Colonic mucosa (tissue), 4 donors: Measurements from ENCODE around the gene RASSF10. TPM values are rescaled to one million over a fixed set of nuclear protein-coding genes. Genes with fewer than 3 reads are reported as not detected.

Experiments used
- DNase-seq: peaks from one replicate; pipeline ENCODE4 v3.0.0-alpha.2; 2020
- H3K27ac ChIP-seq: fragments of 200-600 bp; one replicate; pipeline ENCODE4 v1.8.0; 2021
- H3K27me3 ChIP-seq: fragments of 200-600 bp; one replicate; pipeline ENCODE4 v1.8.0; 2021
- H3K36me3 ChIP-seq: fragments of 200-600 bp; one replicate; pipeline ENCODE4 v1.8.0; 2021
- H3K4me1 ChIP-seq: fragments of 200-600 bp; one replicate; pipeline ENCODE4 v1.8.0; 2021; ENCODE audit warnings: mild to moderate bottlenecking
- H3K4me3 ChIP-seq: fragments of 200-600 bp; one replicate; pipeline ENCODE4 v1.8.0; 2021
- H3K9ac ChIP-seq, 2 donors: one replicate each; pipeline ENCODE4 v1.7.0; 2013; ENCODE audit warnings: control low read depth in 2 of 2, low read depth in 2 of 2, low read length in 2 of 2
- H3K9me3 ChIP-seq: fragments of 200-600 bp; one replicate; pipeline ENCODE4 v1.8.0; 2021
- intact Hi-C: fragments of 100-400 bp; cut with DNase I; formaldehyde crosslinking; loops from one replicate; pipeline ENCODE4 v1.14.1; 2022
- total RNA-seq, 2 donors: library from RNA; stranded (reverse); fragmentation: NEBNext Ultra II Directional in 1 of 2; extraction: Animal tissue kit (Norgen Biotek cat#: 25700) in 1 of 2; gene quantifications; one replicate each; pipeline ENCODE4 v1.2.1, GENCODE V29; 2021
- TF ChIP-seq, protein P1 (sequence below): fragments of 200-600 bp; IDR thresholded peaks from one replicate; pipeline ENCODE4 v1.8.0; 2022; ENCODE audit warnings: antibody characterized with exemption, mild to moderate bottlenecking
- donor health status: healthy.
- donor health status: DM: no; HTN: no; CAD: no.
- donor health status: DM: no; HTN: no; CAD: no.

The RASSF10 gene
- total RNA-seq, 2 donors from 2014 or later: 1.4 to 4.7 TPM

DNA sequence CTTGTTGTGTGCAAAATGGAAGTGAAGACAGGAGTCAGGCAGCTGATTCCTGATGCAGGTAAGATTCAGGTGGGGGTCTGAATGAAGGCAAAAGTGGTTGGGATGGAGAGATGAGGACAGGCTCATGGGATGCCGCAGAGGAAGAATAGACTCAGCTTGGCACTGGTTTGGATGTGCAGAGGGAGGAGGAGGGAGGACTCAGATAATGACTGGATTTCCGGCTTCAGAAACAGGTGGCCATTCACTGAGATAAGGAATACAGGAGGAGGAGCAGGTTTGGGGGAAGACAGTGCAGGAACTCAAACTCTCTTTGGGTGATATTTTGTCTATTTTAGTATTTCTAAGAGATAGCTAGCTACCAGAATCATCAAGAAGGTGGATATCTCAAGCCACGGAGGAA, 19.2 kb downstream of the RASSF10 start:
- Histone ChIP-seq H3K27ac (no peak overlapping the region), H3K4me3 (no peak overlapping the region), H3K4me1 (no peaks in the 10 kb centered on the region), H3K27me3 (no peaks in the 10 kb centered on the region), H3K9me3 (no peaks in the 10 kb centered on the region), H3K36me3 (no peaks in the 10 kb centered on the region), H3K9ac (no peak overlapping the region)
- no peak for DNase-seq
- TF ChIP-seq, protein P1, sequence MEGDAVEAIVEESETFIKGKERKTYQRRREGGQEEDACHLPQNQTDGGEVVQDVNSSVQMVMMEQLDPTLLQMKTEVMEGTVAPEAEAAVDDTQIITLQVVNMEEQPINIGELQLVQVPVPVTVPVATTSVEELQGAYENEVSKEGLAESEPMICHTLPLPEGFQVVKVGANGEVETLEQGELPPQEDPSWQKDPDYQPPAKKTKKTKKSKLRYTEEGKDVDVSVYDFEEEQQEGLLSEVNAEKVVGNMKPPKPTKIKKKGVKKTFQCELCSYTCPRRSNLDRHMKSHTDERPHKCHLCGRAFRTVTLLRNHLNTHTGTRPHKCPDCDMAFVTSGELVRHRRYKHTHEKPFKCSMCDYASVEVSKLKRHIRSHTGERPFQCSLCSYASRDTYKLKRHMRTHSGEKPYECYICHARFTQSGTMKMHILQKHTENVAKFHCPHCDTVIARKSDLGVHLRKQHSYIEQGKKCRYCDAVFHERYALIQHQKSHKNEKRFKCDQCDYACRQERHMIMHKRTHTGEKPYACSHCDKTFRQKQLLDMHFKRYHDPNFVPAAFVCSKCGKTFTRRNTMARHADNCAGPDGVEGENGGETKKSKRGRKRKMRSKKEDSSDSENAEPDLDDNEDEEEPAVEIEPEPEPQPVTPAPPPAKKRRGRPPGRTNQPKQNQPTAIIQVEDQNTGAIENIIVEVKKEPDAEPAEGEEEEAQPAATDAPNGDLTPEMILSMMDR: no peak
- intact Hi-C loops: no loop called here

DNA sequence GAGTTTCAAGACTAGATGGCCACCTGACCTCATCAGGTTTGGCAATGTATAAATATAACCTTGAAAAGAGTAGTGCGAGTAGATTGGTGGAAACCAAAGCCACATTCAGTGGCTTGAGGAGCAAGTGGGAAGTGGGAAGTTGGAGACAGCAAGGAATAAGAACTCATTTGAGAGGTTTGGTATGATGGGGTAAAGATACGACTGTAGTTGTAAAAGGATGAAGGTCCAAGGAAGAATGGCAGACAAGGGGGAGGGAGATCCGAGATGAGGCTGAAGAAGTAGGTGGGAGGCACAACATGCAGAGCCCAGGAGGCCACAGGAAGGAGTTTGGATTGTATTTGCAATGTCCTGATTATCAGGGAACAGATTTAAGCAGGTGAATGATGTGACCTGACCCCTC, 20.8 kb downstream of the RASSF10 start:
- Histone ChIP-seq H3K9ac (no peak overlapping the region), H3K4me1 (no peaks in the 10 kb centered on the region), H3K27me3 (no peaks in the 10 kb centered on the region), H3K9me3 (no peaks in the 10 kb centered on the region), H3K27ac (no peak overlapping the region), H3K36me3 (no peaks in the 10 kb centered on the region), H3K4me3 (no peak overlapping the region)
- intact Hi-C loops: no loop called here
- no peak for DNase-seq
- TF ChIP-seq, protein P1: no peak

DNA sequence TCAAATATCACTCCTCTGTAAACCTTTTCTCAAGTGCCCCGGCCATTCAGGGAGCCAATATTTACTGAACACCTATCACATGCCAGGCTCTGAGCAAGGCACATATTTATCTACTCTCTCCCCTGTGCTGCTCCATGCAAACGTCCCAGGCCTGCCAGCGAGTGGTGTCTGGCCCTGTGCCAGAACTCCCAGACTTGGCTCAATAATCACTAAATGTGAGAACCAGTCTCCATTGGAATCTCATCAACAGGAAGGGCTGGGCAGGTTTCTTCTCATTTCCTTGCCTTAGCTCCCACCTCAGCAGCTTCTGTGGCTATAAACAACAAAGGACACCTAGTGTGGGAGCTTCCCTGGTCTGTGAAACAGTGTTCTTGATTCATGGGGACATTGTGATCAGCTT, 21.7 kb downstream of the RASSF10 start:
- DNase-seq: peak; percentile 75
- H3K27ac ChIP-seq: no peak overlapping the region
- H3K36me3 ChIP-seq: no peaks in the 10 kb centered on the region
- no peaks in the 10 kb centered on the region for H3K4me1 ChIP-seq
- TF ChIP-seq, protein P1: no peak
- H3K27me3 ChIP-seq: no peaks in the 10 kb centered on the region
- no peak overlapping the region for H3K4me3 ChIP-seq
- intact Hi-C loops: no loop called here
- no peak overlapping the region for H3K9ac ChIP-seq
- no peaks in the 10 kb centered on the region for H3K9me3 ChIP-seq

DNA sequence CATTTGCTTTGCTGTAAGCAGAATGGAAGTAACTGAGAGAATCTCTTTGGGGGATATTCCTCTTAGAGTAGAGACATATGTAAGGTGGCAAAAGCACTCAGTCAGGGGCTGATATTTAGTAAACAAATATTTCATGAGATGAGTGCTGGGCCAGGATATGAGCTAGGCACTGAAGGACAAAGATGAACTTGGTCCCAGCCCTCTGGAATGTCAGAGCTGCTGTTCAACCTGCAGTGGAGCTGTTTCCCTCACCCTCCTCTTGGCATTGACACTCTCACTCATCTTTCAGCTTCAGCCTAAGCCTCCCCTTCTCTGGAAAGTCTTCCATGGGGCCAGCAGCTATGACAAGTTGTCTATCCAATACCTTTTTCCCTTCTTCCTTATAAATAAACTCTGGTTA, 22.2 kb downstream of the RASSF10 start:
- H3K4me1 ChIP-seq: no peaks in the 10 kb centered on the region
- H3K4me3 ChIP-seq: no peak overlapping the region
- H3K9ac ChIP-seq: no peak overlapping the region
- DNase-seq: no peak
- TF ChIP-seq, protein P1: no peak
- no peaks in the 10 kb centered on the region for H3K36me3 ChIP-seq
- intact Hi-C loops: no loop called here
- H3K27me3 ChIP-seq: no peaks in the 10 kb centered on the region
- no peaks in the 10 kb centered on the region for H3K9me3 ChIP-seq
- H3K27ac ChIP-seq: no peak overlapping the region

DNA sequence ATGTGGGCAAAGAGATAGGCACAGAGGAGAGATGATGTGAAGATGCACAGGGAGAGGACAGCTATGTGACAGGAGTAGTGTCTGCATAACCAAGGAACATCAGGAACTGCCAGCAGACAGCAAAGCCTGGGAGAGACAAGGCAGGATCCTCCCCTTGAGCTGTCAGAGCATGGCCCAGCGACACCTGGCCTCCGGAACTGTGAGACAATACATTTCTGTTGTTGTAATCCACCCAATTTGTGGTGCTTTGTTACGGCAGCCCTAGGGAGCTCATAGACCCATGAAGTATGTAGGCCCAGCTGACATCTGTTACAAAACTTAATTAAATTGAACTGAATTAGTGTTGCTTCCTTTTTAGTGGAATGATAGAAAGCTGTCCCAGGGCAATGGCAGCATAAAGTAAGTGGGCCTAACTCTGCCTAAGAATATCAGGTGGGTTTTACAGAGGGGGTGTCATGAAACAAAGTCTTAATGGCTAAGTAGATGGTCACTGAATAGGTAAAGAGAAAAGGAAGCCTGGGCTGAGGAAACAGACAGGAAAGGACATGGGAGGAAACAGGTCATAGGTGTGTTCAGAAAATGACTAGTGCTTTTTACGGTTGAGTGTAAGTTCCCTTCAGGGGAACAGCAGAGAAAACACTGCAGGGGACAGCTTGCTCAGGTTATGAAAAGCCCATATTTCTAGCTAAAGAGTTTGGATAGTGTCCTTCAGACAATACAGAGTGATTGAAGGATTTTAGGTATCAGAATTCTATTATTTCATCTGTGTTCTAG, 24.8 kb downstream of the RASSF10 start:
- Histone ChIP-seq H3K9ac (no peak overlapping the region), H3K27me3 (no peaks in the 10 kb centered on the region), H3K4me3 (no peak overlapping the region), H3K4me1 (no peaks in the 10 kb centered on the region), H3K9me3 (no peaks in the 10 kb centered on the region), H3K27ac (no peak overlapping the region), H3K36me3 (no peaks in the 10 kb centered on the region)
- DNase-seq: no peak
- TF ChIP-seq, protein P1: no peak
- intact Hi-C loops: no loop called here
